Keratinocyte (primary cell): ENCODE data around the gene RBBP5. TPM values are rescaled to one million over a fixed set of nuclear protein-coding genes. Genes with fewer than 3 reads are reported as not detected.

Source experiments
- DNase-seq: peaks from one replicate; pipeline ENCODE4 v3.0.0-alpha.2; 2011; ENCODE audit warnings: low read depth, missing footprints, low spot score
- FAIRE-seq: peaks from 2 replicates; lab custom pipeline; 2011; peaks lifted over from hg19 to GRCh38; lab: Jason Lieb, UNC
- H2AFZ ChIP-seq: 2 replicates; pipeline ENCODE4 v1.6.0; 2012; ENCODE audit warnings: low read length, control low read depth, inconsistent platforms; ENCODE audit not compliant: control insufficient read depth
- H3K27ac ChIP-seq: 2 replicates; pipeline ENCODE4 v1.5.1; 2011; ENCODE audit warnings: low read length; ENCODE audit not compliant: control insufficient read depth, insufficient read depth
- H3K27me3 ChIP-seq: 3 replicates; pipeline ENCODE4 v1.6.0; 2011; ENCODE audit warnings: low read length; ENCODE audit not compliant: control insufficient read depth, insufficient read depth; ENCODE audit errors: extremely low read depth
- H3K36me3 ChIP-seq, 2 experiments: 2 replicates in 1 of 2; 3 replicates in 1 of 2; pipeline ENCODE4 v1.5.1; 2011; ENCODE audit warnings: low read length in 2 of 2, mild to moderate bottlenecking in 1 of 2; ENCODE audit not compliant: control insufficient read depth in 2 of 2, insufficient read depth in 2 of 2; ENCODE audit errors: extremely low read depth in 1 of 2
- H3K4me1 ChIP-seq: 3 replicates; pipeline ENCODE4 v1.5.1; 2011; ENCODE audit warnings: low read length; ENCODE audit not compliant: control insufficient read depth, insufficient read depth; ENCODE audit errors: extremely low read depth
- H3K4me2 ChIP-seq: 3 replicates; pipeline ENCODE4 v1.6.0; 2011; ENCODE audit warnings: low read depth, low read length; ENCODE audit not compliant: control insufficient read depth, insufficient read depth; ENCODE audit errors: extremely low read depth
- H3K4me3 ChIP-seq, 3 experiments: fragments of 200-600 bp in 1 of 3; sonication (generic) in 1 of 3; 2 replicates in 2 of 3; 3 replicates in 1 of 3; pipeline ENCODE4 v1.5.1; 2011 to 2016; ENCODE audit warnings: low read length in 3 of 3, mild to moderate bottlenecking in 3 of 3, control low read depth in 2 of 3, inconsistent platforms in 1 of 3, low read depth in 1 of 3, mixed read lengths in 1 of 3, mixed run types in 1 of 3, moderate library complexity in 1 of 3; ENCODE audit not compliant: control insufficient read depth in 2 of 3, insufficient read depth in 2 of 3; ENCODE audit errors: extremely low read depth in 1 of 3
- H3K79me2 ChIP-seq: 2 replicates; pipeline ENCODE4 v1.6.0; 2012; ENCODE audit warnings: low read length; ENCODE audit not compliant: control insufficient read depth, insufficient read depth
- H3K9ac ChIP-seq: 3 replicates; pipeline ENCODE4 v1.6.0; 2011; ENCODE audit warnings: low read length; ENCODE audit not compliant: control insufficient read depth, insufficient read depth; ENCODE audit errors: extremely low read depth
- H3K9me1 ChIP-seq: 3 replicates; pipeline ENCODE4 v1.6.0; 2011; ENCODE audit warnings: low read length; ENCODE audit not compliant: control insufficient read depth, insufficient read depth; ENCODE audit errors: extremely low read depth
- H3K9me3 ChIP-seq: 2 replicates; pipeline ENCODE4 v1.5.1; 2012; ENCODE audit warnings: low read depth, low read length; ENCODE audit not compliant: control insufficient read depth
- H4K20me1 ChIP-seq: 3 replicates; pipeline ENCODE4 v1.6.0; 2011; ENCODE audit warnings: low read length; ENCODE audit not compliant: control insufficient read depth, insufficient read depth; ENCODE audit errors: extremely low read depth
- EZH2 ChIP-seq: IDR thresholded peaks from one replicate; pipeline ENCODE4 v1.6.1; 2012; ENCODE audit warnings: inconsistent platforms, mild to moderate bottlenecking, low read length, moderate library complexity
- dilution Hi-C: fragments of 300-500 bp; cut with MboI; formaldehyde crosslinking; loops from one replicate; pipeline ENCODE4 v1.7.0; 2020; ENCODE audit warnings: low sequenced_read_pairs; ENCODE audit not compliant: extremely low pct_ligation_motif_present
- polyA plus RNA-seq, 5 experiments: library from polyadenylated mRNA; depleted of rRNA in 3 of 5; stranded (reverse) in 3 of 5; stranded (forward) in 1 of 5; unstranded in 1 of 5; fragments of >200 nt; gene quantifications; 1 replicate in 1 of 5; 2 replicates in 3 of 5; 3 replicates in 1 of 5; pipeline versions ENCODE4 v1.2.1 to v1.2.3, GENCODE V29; 2011 to 2012; ENCODE audit warnings: missing spikeins in 2 of 5, low read depth in 1 of 5, low replicate concordance in 1 of 5
- TF ChIP-seq, protein P1 (sequence below), 3 experiments: IDR thresholded peaks in 1 of 3; conservative IDR thresholded peaks in 1 of 3; optimal IDR thresholded peaks in 1 of 3; 2 replicates in 2 of 3; 3 replicates in 1 of 3; pipeline versions ENCODE3 to v1.5.1; 2011; ENCODE audit warnings: low read length in 3 of 3, mild to moderate bottlenecking in 3 of 3, moderate library complexity in 2 of 3, control low read depth in 1 of 3, inconsistent platforms in 1 of 3; ENCODE audit not compliant: insufficient read depth in 2 of 3; ENCODE audit errors: extremely low read depth in 1 of 3

The RBBP5 gene
- polyA plus RNA-seq, 1 donor (not counting 4 experiments of a cell fraction or from before 2014, with no cell fraction given): 12.3 TPM

DNA sequence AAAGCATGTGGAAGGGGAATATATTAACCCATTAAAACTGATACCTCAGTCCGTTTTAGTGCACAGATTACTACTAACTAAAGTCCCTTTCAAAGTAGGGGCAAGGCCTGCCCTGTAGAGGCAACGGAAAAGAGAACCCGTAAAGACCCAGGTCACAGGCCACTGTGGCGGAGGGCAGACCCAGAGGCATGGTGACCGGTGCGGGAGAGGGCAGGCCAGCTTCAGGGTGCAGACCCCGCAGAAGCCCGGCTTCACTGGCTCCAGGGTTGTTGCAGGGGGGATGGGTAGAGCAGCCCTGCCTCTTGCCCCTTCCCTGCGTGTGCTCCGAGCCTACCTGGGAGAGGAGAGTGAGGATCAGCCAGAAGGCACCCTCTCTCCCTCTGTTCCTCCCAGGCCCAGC is 61.0 kb downstream of the RBBP5 start:
- peaks cover 7% of the 10 kb centered on the region for H3K27me3 ChIP-seq
- dilution Hi-C loops: no loop called here
- no peaks in the 10 kb centered on the region for H3K36me3 ChIP-seq
- DNase-seq (no peak), FAIRE-seq (no peak)
- TF ChIP-seq, protein P1, sequence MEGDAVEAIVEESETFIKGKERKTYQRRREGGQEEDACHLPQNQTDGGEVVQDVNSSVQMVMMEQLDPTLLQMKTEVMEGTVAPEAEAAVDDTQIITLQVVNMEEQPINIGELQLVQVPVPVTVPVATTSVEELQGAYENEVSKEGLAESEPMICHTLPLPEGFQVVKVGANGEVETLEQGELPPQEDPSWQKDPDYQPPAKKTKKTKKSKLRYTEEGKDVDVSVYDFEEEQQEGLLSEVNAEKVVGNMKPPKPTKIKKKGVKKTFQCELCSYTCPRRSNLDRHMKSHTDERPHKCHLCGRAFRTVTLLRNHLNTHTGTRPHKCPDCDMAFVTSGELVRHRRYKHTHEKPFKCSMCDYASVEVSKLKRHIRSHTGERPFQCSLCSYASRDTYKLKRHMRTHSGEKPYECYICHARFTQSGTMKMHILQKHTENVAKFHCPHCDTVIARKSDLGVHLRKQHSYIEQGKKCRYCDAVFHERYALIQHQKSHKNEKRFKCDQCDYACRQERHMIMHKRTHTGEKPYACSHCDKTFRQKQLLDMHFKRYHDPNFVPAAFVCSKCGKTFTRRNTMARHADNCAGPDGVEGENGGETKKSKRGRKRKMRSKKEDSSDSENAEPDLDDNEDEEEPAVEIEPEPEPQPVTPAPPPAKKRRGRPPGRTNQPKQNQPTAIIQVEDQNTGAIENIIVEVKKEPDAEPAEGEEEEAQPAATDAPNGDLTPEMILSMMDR (optimal IDR thresholded peaks at IDR 0.05 in 1 of 3, IDR thresholded peaks at IDR 0.05 in 1 of 3, conservative IDR thresholded peaks at IDR 0.05 in 1 of 3; ENCODE audit: extremely low read depth in 1 of 3, insufficient read depth in 2 of 3, low read length in 3 of 3): no peak
- no peak for TF ChIP-seq EZH2
- H3K4me1 ChIP-seq: no peaks in the 10 kb centered on the region
- H3K4me3 ChIP-seq: no peak overlapping the region
- no peaks in the 10 kb centered on the region for H3K9me1 ChIP-seq
- no peak overlapping the region for H3K4me2 ChIP-seq
- H4K20me1 ChIP-seq: no peaks in the 10 kb centered on the region
- no peaks in the 10 kb centered on the region for H3K9me3 ChIP-seq
- H2AFZ ChIP-seq: no peak overlapping the region
- H3K79me2 ChIP-seq: no peaks in the 10 kb centered on the region
- no peak overlapping the region for H3K27ac ChIP-seq
- no peak overlapping the region for H3K9ac ChIP-seq

DNA sequence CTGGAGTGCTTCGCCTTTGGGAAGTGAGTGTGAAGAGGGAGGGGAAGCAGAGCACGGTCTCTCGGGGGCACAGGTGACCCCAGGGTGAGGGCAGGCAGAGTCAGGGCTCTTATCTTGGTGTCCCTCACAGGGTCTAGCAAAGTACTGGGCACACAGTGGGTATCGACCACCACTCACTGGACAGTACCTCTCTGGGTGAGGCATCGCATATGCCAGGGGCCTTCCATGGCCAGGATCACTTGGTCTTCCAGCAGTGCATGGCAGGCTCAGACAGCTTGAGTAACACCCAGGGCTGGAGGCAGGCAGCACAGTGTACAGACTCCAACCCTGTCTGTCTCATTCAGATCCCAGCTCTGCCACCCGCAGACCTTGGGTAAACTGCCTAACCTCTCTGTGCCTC is 62.1 kb downstream of the RBBP5 start:
- no peaks in the 10 kb centered on the region for H3K4me1 ChIP-seq
- no peaks in the 10 kb centered on the region for H4K20me1 ChIP-seq
- no peak overlapping the region for H2AFZ ChIP-seq
- dilution Hi-C loops: no loop called here
- H3K27me3 ChIP-seq: peaks cover 7% of the 10 kb centered on the region
- H3K4me3 ChIP-seq: no peak overlapping the region
- no peaks in the 10 kb centered on the region for H3K36me3 ChIP-seq
- H3K79me2 ChIP-seq: no peaks in the 10 kb centered on the region
- H3K27ac ChIP-seq: no peak overlapping the region
- DNase-seq (no peak), FAIRE-seq (no peak)
- no peaks in the 10 kb centered on the region for H3K9me1 ChIP-seq
- no peak overlapping the region for H3K4me2 ChIP-seq
- no peak overlapping the region for H3K9ac ChIP-seq
- H3K9me3 ChIP-seq: no peaks in the 10 kb centered on the region
- TF ChIP-seq, protein P1 (optimal IDR thresholded peaks at IDR 0.05 in 1 of 3, IDR thresholded peaks at IDR 0.05 in 1 of 3, conservative IDR thresholded peaks at IDR 0.05 in 1 of 3; ENCODE audit: extremely low read depth in 1 of 3, insufficient read depth in 2 of 3, low read length in 3 of 3): no peak
- TF ChIP-seq EZH2: no peak
